Measurements from ENCODE around the gene YJU2.

Gene YJU2

GRCh38 chr19:4232614-4233281 lies 14.1 kb upstream of the YJU2 start:
- no peak overlapping the region for H3K4me3 ChIP-seq (ENCODE audit: low read length)
- no peak overlapping the region for H3K27ac ChIP-seq (ENCODE audit: low read depth, low read length)
- TF ChIP-seq EZH2phosphoT487 (IDR thresholded peaks at IDR 0.05; ENCODE audit: borderline replicate concordance, low read length) (no peak), CTCF (IDR thresholded peaks at IDR 0.05; ENCODE audit: low read depth, low read length, poor library complexity, severe bottlenecking) (no peak)
- peaks cover 11% of the 10 kb centered on the region for H3K4me1 ChIP-seq (ENCODE audit: control insufficient read depth, low read length)
- no peaks in the 10 kb centered on the region for H3K79me2 ChIP-seq (ENCODE audit: control insufficient read depth, low read length)
- H3F3A ChIP-seq (ENCODE audit: control insufficient read depth, insufficient read depth) = no peaks in the 10 kb centered on the region
- H3K9me3 ChIP-seq (ENCODE audit: control insufficient read depth, insufficient read depth, low read length) = no peaks in the 10 kb centered on the region
- H3K9me2 ChIP-seq (replicated peaks; ENCODE audit: control insufficient read depth, low read length) = no peaks in the 10 kb centered on the region
- H3K36me3 ChIP-seq (ENCODE audit: control insufficient read depth, low read length) = no peaks in the 10 kb centered on the region
- H3K4me2 ChIP-seq (ENCODE audit: low read length) = peak overlapping the region; percentile 8; the same call in 1 of the 2 replicates
- H4K20me1 ChIP-seq (ENCODE audit: control insufficient read depth, insufficient read depth, low read depth, low read length) = no peaks in the 10 kb centered on the region
- peaks cover 32% of the 10 kb centered on the region for H3K27me3 ChIP-seq (ENCODE audit: control insufficient read depth, low read length)

GRCh38 chr19:4233282-4233853 lies 13.5 kb upstream of the YJU2 start:
- TF ChIP-seq CTCF (IDR thresholded peaks at IDR 0.05; ENCODE audit: low read depth, low read length, poor library complexity, severe bottlenecking) = peak; percentile 97
- TF ChIP-seq EZH2phosphoT487 (IDR thresholded peaks at IDR 0.05; ENCODE audit: borderline replicate concordance, low read length) = no peak

GRCh38 chr19:4234142-4234861 lies 12.6 kb upstream of the YJU2 start:
- no peak for TF ChIP-seq EZH2phosphoT487 (IDR thresholded peaks at IDR 0.05; ENCODE audit: borderline replicate concordance, low read length)
- TF ChIP-seq CTCF (IDR thresholded peaks at IDR 0.05; ENCODE audit: low read depth, low read length, poor library complexity, severe bottlenecking) = no peak
- H3K27ac ChIP-seq (ENCODE audit: low read depth, low read length) = no peak overlapping the region
- H3K4me1 ChIP-seq (ENCODE audit: control insufficient read depth, low read length) = peaks cover 4% of the 10 kb centered on the region
- H3K36me3 ChIP-seq (ENCODE audit: control insufficient read depth, low read length) = no peaks in the 10 kb centered on the region
- H3K27me3 ChIP-seq (ENCODE audit: control insufficient read depth, low read length) = peaks cover 16% of the 10 kb centered on the region
- H4K20me1 ChIP-seq (ENCODE audit: control insufficient read depth, insufficient read depth, low read depth, low read length) = no peaks in the 10 kb centered on the region
- no peaks in the 10 kb centered on the region for H3K79me2 ChIP-seq (ENCODE audit: control insufficient read depth, low read length)
- no peaks in the 10 kb centered on the region for H3K9me3 ChIP-seq (ENCODE audit: control insufficient read depth, insufficient read depth, low read length)
- no peak overlapping the region for H3K4me3 ChIP-seq (ENCODE audit: low read length)
- no peaks in the 10 kb centered on the region for H3F3A ChIP-seq (ENCODE audit: control insufficient read depth, insufficient read depth)
- no peak overlapping the region for H3K4me2 ChIP-seq (ENCODE audit: low read length)
- H3K9me2 ChIP-seq (replicated peaks; ENCODE audit: control insufficient read depth, low read length) = no peaks in the 10 kb centered on the region

More at GRCh38 chr19:4233282-4233853, 13.5 kb upstream of the YJU2 start:
- Histone ChIP-seq H3K4me1 (ENCODE audit: control insufficient read depth, low read length) (peaks cover 11% of the 10 kb centered on the region), H3K36me3 (ENCODE audit: control insufficient read depth, low read length) (no peaks in the 10 kb centered on the region), H3K4me3 (ENCODE audit: low read length) (no peak overlapping the region), H3K27me3 (ENCODE audit: control insufficient read depth, low read length) (peaks cover 26% of the 10 kb centered on the region), H3K9me3 (ENCODE audit: control insufficient read depth, insufficient read depth, low read length) (no peaks in the 10 kb centered on the region), H3K4me2 (ENCODE audit: low read length) (peak overlapping the region; percentile 8; the same call in 1 of the 2 replicates), H4K20me1 (ENCODE audit: control insufficient read depth, insufficient read depth, low read depth, low read length) (no peaks in the 10 kb centered on the region), H3K79me2 (ENCODE audit: control insufficient read depth, low read length) (no peaks in the 10 kb centered on the region), H3F3A (ENCODE audit: control insufficient read depth, insufficient read depth) (no peaks in the 10 kb centered on the region), H3K9me2 (replicated peaks; ENCODE audit: control insufficient read depth, low read length) (no peaks in the 10 kb centered on the region), H3K27ac (ENCODE audit: low read depth, low read length) (no peak overlapping the region)

All from DOHH2 (cell line).